Fibroblast of lung (primary cell): ENCODE data around the gene MAL. TPM values are rescaled to one million over a fixed set of nuclear protein-coding genes. Genes with fewer than 3 reads are reported as not detected.

Experiments used
- DNase-seq, 2 donors: peaks; one replicate each; pipeline versions ENCODE4 v3.0.0 to v3.0.0-alpha.2; 2010; ENCODE audit warnings: low read depth in 2 of 2
- H2AFZ ChIP-seq: 2 replicates; pipeline ENCODE4 v1.5.1; 2012; ENCODE audit warnings: low read length, control low read depth, inconsistent platforms
- H3K27ac ChIP-seq: 2 replicates; pipeline ENCODE4 v1.5.1; 2011; ENCODE audit warnings: low read length, control low read depth; ENCODE audit not compliant: insufficient read depth
- H3K27me3 ChIP-seq: 2 replicates; pipeline ENCODE4 v1.5.1; 2011; ENCODE audit warnings: mild to moderate bottlenecking, low read length; ENCODE audit not compliant: control insufficient read depth, insufficient read depth
- H3K36me3 ChIP-seq: 2 replicates; pipeline ENCODE4 v1.5.1; 2011; ENCODE audit warnings: low read length; ENCODE audit not compliant: control insufficient read depth, insufficient read depth
- H3K4me1 ChIP-seq: 2 replicates; pipeline ENCODE4 v1.5.1; 2011; ENCODE audit warnings: low read length; ENCODE audit not compliant: control insufficient read depth, insufficient read depth; ENCODE audit errors: extremely low read depth
- H3K4me2 ChIP-seq: 2 replicates; pipeline ENCODE4 v1.5.1; 2011; ENCODE audit warnings: low read length, control low read depth; ENCODE audit not compliant: insufficient read depth; ENCODE audit errors: extremely low read depth
- H3K4me3 ChIP-seq, 4 experiments: fragments of 200-600 bp in 1 of 4; sonication (generic) in 1 of 4; replicated peaks in 1 of 4; 2 replicates each; pipeline ENCODE4 v1.5.1; 2011 to 2016; ENCODE audit warnings: low read length in 4 of 4, low read depth in 3 of 4, mild to moderate bottlenecking in 3 of 4, control low read depth in 2 of 4, inconsistent platforms in 1 of 4, mixed read lengths in 1 of 4; ENCODE audit not compliant: insufficient read depth in 1 of 4; ENCODE audit errors: control extremely low read depth in 1 of 4
- H3K79me2 ChIP-seq: 2 replicates; pipeline ENCODE4 v1.5.1; 2012; ENCODE audit warnings: mild to moderate bottlenecking, low read length, inconsistent platforms; ENCODE audit not compliant: control insufficient read depth, insufficient read depth
- H3K9ac ChIP-seq: 2 replicates; pipeline ENCODE4 v1.5.1; 2011; ENCODE audit warnings: mild to moderate bottlenecking, low read length, control low read depth; ENCODE audit not compliant: insufficient read depth
- H3K9me3 ChIP-seq: 2 replicates; pipeline ENCODE4 v1.5.1; 2012; ENCODE audit warnings: low read depth, low read length; ENCODE audit not compliant: control insufficient read depth, insufficient read depth
- H4K20me1 ChIP-seq: 2 replicates; pipeline ENCODE4 v1.5.1; 2011; ENCODE audit warnings: low read length; ENCODE audit not compliant: control insufficient read depth, insufficient read depth; ENCODE audit errors: extremely low read depth
- EZH2 ChIP-seq: IDR thresholded peaks from 2 replicates; pipeline ENCODE4 v1.5.1; 2012; ENCODE audit warnings: low read length, control low read depth, mild to moderate bottlenecking; ENCODE audit errors: missing control alignments
- polyA plus RNA-seq, 2 donors: library from polyadenylated mRNA; depleted of rRNA in 1 of 2; stranded (reverse) in 1 of 2; unstranded in 1 of 2; fragments of >200 nt; gene quantifications; 2 replicates each; pipeline ENCODE4 v1.2.1, GENCODE V29; 2011 to 2012; ENCODE audit warnings: missing spikeins in 1 of 2
- total RNA-seq: library from RNA; depleted of rRNA; stranded (reverse); fragments of >200 nt; gene quantifications from 2 replicates; pipeline ENCODE4 v1.2.1, GENCODE V29; 2014
- TF ChIP-seq, protein P1 (sequence below), 2 donors: IDR thresholded peaks in 1 of 2; conservative IDR thresholded peaks in 1 of 2; 1 replicate in 1 of 2; 2 replicates in 1 of 2; pipeline ENCODE4 v1.5.1; 2011 to 2012; ENCODE audit warnings: low read length in 2 of 2, control low read depth in 1 of 2, inconsistent platforms in 1 of 2, low read depth in 1 of 2, mild to moderate bottlenecking in 1 of 2

Gene MAL
- total and polyA plus RNA-seq, 2 donors (not counting 1 experiment from before 2014, with no cell fraction given), result not detected

GRCh38 chr2:95052804-95053479, 27.4 kb downstream of the MAL start:
- no peaks in the 10 kb centered on the region for H3K27me3 ChIP-seq
- H4K20me1 ChIP-seq, result no peaks in the 10 kb centered on the region
- no peaks in the 10 kb centered on the region for H3K36me3 ChIP-seq
- H3K27ac ChIP-seq, result no peak overlapping the region
- no peaks in the 10 kb centered on the region for H3K79me2 ChIP-seq
- no peak for DNase-seq
- H3K9me3 ChIP-seq, result no peaks in the 10 kb centered on the region
- no peak overlapping the region for H2AFZ ChIP-seq
- no peak overlapping the region for H3K9ac ChIP-seq
- no peaks in the 10 kb centered on the region for H3K4me1 ChIP-seq
- H3K4me2 ChIP-seq, result no peak overlapping the region
- TF ChIP-seq EZH2, result no peak
- TF ChIP-seq, protein P1, sequence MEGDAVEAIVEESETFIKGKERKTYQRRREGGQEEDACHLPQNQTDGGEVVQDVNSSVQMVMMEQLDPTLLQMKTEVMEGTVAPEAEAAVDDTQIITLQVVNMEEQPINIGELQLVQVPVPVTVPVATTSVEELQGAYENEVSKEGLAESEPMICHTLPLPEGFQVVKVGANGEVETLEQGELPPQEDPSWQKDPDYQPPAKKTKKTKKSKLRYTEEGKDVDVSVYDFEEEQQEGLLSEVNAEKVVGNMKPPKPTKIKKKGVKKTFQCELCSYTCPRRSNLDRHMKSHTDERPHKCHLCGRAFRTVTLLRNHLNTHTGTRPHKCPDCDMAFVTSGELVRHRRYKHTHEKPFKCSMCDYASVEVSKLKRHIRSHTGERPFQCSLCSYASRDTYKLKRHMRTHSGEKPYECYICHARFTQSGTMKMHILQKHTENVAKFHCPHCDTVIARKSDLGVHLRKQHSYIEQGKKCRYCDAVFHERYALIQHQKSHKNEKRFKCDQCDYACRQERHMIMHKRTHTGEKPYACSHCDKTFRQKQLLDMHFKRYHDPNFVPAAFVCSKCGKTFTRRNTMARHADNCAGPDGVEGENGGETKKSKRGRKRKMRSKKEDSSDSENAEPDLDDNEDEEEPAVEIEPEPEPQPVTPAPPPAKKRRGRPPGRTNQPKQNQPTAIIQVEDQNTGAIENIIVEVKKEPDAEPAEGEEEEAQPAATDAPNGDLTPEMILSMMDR (conservative IDR thresholded peaks at IDR 0.05 in 1 of 2, IDR thresholded peaks at IDR 0.05 in 1 of 2; ENCODE audit: low read depth in 1 of 2, low read length in 2 of 2), result no peak
- H3K4me3 ChIP-seq, result no peak overlapping the region

GRCh38 chr2:95053543-95053942, 28.0 kb downstream of the MAL start:
- no peaks in the 10 kb centered on the region for H3K79me2 ChIP-seq
- no peaks in the 10 kb centered on the region for H4K20me1 ChIP-seq
- DNase-seq, result no peak
- H2AFZ ChIP-seq, result no peak overlapping the region
- no peaks in the 10 kb centered on the region for H3K4me1 ChIP-seq
- H3K9me3 ChIP-seq, result no peaks in the 10 kb centered on the region
- no peak for TF ChIP-seq EZH2
- TF ChIP-seq, protein P1 (conservative IDR thresholded peaks at IDR 0.05 in 1 of 2, IDR thresholded peaks at IDR 0.05 in 1 of 2; ENCODE audit: low read depth in 1 of 2, low read length in 2 of 2), result peak in 1 of 2 donors; percentile 29
- no peak overlapping the region for H3K27ac ChIP-seq
- H3K4me3 ChIP-seq, result no peak overlapping the region
- H3K9ac ChIP-seq, result no peak overlapping the region
- H3K36me3 ChIP-seq, result no peaks in the 10 kb centered on the region
- no peak overlapping the region for H3K4me2 ChIP-seq
- H3K27me3 ChIP-seq, result no peaks in the 10 kb centered on the region

GRCh38 chr2:95054016-95054415, 28.5 kb downstream of the MAL start:
- no peak overlapping the region for H2AFZ ChIP-seq
- no peak for DNase-seq
- H3K9me3 ChIP-seq, result no peaks in the 10 kb centered on the region
- H3K9ac ChIP-seq, result no peak overlapping the region
- H3K27me3 ChIP-seq, result no peaks in the 10 kb centered on the region
- no peaks in the 10 kb centered on the region for H3K4me1 ChIP-seq
- H3K27ac ChIP-seq, result no peak overlapping the region
- H3K4me3 ChIP-seq, result no peak overlapping the region
- no peak overlapping the region for H3K4me2 ChIP-seq
- no peak for TF ChIP-seq EZH2
- TF ChIP-seq, protein P1 (conservative IDR thresholded peaks at IDR 0.05 in 1 of 2, IDR thresholded peaks at IDR 0.05 in 1 of 2; ENCODE audit: low read depth in 1 of 2, low read length in 2 of 2), result no peak
- no peaks in the 10 kb centered on the region for H4K20me1 ChIP-seq
- no peaks in the 10 kb centered on the region for H3K36me3 ChIP-seq
- no peaks in the 10 kb centered on the region for H3K79me2 ChIP-seq
